A673 (cell line): ENCODE measurements around the gene SAC3D1.

Experiments
- EZH2 ChIP-seq: fragments of 200-600 bp; sonication (generic); IDR thresholded peaks from 2 replicates; pipeline ENCODE4 v1.6.1; 2017; ENCODE audit warnings: borderline replicate concordance, low read depth, mild to moderate bottlenecking, mixed read lengths, antibody characterized with exemption, low read length; ENCODE audit not compliant: poor library complexity, severe bottlenecking
- TF ChIP-seq, protein P1 (sequence below): fragments of 300-800, 200-600 bp; sonication (generic); conservative IDR thresholded peaks from 2 replicates; pipeline ENCODE4 v1.5.1; 2017; ENCODE audit warnings: low read depth, mild to moderate bottlenecking, antibody characterized with exemption, low read length, moderate library complexity, mixed read lengths

DNA sequence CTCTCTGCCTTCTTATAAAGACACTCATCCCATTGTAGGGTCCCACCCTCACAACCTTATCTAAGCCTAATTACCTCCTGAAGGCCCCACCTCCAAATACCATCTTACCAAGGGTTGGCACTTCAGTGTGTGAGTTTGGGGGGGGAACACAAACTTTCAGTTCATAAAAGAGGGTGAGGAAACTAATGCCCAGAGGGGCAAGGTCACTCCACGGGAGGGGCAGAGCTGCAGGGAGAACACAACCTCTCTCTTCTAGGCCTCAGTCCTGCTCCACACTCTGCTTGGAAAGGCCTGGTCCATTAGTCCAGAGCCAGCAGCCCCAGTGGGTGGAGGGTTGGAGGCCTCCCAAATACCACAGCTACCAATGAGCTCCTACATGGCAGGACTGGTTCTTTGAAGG lies 41.5 kb upstream of the SAC3D1 start:
- TF ChIP-seq, protein P1, sequence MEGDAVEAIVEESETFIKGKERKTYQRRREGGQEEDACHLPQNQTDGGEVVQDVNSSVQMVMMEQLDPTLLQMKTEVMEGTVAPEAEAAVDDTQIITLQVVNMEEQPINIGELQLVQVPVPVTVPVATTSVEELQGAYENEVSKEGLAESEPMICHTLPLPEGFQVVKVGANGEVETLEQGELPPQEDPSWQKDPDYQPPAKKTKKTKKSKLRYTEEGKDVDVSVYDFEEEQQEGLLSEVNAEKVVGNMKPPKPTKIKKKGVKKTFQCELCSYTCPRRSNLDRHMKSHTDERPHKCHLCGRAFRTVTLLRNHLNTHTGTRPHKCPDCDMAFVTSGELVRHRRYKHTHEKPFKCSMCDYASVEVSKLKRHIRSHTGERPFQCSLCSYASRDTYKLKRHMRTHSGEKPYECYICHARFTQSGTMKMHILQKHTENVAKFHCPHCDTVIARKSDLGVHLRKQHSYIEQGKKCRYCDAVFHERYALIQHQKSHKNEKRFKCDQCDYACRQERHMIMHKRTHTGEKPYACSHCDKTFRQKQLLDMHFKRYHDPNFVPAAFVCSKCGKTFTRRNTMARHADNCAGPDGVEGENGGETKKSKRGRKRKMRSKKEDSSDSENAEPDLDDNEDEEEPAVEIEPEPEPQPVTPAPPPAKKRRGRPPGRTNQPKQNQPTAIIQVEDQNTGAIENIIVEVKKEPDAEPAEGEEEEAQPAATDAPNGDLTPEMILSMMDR = no peak
- no peak for TF ChIP-seq EZH2
